Forelimb muscle (tissue), 1 donor: ENCODE results near the gene KCNQ1. TPM values are rescaled to one million over a fixed set of nuclear protein-coding genes. Genes with fewer than 3 reads are reported as not detected.

ENCODE experiments used
- DNase-seq: peaks from one replicate; pipeline ENCODE4 v3.0.0-alpha.2; 2013; ENCODE audit warnings: low read depth
- polyA plus RNA-seq: library from polyadenylated mRNA; unstranded; fragments of 120-200 nt; gene quantifications from one replicate; pipeline ENCODE4 v1.2.1, GENCODE V29; 2013; ENCODE audit not compliant: insufficient read length

Gene KCNQ1
- polyA plus RNA-seq, 1 donor, result 2.1 TPM

DNA sequence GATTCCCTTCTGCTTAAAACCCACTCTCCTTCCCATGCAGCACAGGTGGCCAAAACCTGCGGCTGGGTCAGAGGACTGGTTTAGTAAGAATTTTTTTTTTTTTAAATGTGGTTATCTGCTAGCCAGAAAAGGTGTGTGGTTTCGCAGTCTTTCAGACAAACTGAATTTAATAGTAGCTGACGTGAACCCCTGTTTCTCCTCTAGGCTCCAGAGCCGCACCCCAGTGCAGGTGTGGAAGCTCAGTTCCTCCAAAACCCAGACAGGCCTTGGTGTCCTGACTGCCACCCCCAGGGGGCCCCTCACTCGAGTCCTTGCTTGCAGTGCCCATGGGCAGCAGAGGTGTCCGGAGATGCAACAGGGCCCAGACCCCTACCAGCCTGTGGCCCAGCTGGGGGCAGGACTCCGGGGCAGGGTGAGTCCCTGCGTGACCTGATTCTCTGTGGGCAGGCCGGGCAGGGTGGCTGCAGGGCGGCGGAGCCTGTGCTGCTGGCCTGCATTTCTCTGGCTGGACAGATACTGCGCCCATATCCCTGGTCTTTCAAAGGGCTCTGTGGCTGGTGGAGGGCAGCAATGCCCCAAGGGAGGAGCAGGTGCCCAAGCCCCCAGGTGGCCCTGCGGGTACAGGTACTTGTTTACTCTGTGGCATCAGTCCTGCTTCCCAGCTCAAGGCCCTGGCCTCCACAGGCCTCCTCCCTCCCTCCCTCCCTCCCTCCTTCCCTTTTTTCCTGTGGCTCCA, 15.2 kb downstream of the KCNQ1 start:
- no peak for DNase-seq

DNA sequence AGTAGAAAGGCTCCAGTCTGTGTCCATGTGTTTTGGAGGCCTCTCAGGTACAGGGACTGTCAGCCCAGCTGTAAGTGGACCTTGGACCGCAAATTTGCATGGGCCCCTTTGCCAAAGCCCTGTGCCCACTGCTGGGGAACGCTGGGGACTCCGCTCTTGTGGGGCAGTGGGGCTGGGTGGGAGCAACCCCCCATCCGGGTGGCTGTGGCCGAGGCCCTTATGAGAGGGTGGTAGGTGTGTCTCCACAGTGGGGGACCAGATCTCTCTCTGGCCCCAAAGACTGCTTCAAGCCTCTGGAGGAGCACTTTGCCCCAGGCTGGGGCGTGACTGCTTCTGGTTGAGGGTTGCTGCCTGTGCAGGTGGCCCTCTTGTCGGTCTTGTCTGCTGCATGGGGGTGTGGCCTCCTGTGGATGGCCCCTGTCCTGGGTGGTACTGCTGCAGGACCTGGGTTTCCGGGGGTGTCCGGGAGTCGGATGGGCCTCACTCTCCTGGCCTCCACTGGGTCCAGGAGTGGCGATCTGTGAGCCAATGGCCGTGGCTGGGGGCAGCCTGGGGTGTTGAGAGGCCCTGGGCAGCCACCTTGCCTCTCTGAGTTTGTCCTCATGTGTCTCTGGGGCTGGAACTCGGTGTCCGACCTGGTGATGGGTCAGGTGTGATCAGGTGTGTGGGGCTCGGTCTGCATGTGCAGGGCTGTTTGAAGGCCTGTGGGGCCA, 15.9 kb downstream of the KCNQ1 start:
- DNase-seq, result no peak

GRCh38 chr11:2461253-2461955, 16.6 kb downstream of the KCNQ1 start:
- DNase-seq, result no peak

DNA sequence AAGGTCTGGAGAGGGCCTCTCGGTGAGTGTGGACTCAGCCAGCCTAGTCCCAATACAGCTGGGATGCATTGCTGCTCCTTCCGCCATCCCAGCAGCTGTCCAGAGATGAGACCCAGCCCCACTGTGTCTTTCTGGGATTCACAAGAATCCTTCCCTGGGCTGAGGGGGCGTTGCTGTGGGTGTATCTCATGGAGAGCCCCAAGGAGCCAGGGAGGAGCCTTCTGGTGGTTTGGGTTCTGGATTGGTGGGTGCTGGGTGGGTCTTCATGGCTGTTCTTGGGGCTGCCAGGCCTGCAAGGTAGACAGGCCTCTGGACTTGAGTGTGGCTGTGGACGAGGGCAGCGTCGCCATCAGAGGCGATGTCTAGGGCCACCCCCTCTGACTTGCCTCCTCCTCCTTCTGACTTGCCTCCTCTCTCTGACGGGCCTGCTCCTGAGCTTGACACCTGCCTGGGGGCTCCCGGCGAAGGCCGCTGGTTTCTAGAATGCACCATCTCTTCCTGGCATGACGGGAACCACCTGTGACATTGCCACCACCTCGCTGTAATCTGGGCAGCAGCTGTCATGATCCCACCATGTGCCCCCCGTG, 17.2 kb downstream of the KCNQ1 start:
- no peak for DNase-seq

GRCh38 chr11:2462543-2462985, 17.8 kb downstream of the KCNQ1 start:
- no peak for DNase-seq

GRCh38 chr11:2462986-2463765, 18.4 kb downstream of the KCNQ1 start:
- no peak for DNase-seq

- no peak for DNase-seq
Measured at GRCh38 chr11:2463766-2464277, 19.0 kb downstream of the KCNQ1 start.

DNA sequence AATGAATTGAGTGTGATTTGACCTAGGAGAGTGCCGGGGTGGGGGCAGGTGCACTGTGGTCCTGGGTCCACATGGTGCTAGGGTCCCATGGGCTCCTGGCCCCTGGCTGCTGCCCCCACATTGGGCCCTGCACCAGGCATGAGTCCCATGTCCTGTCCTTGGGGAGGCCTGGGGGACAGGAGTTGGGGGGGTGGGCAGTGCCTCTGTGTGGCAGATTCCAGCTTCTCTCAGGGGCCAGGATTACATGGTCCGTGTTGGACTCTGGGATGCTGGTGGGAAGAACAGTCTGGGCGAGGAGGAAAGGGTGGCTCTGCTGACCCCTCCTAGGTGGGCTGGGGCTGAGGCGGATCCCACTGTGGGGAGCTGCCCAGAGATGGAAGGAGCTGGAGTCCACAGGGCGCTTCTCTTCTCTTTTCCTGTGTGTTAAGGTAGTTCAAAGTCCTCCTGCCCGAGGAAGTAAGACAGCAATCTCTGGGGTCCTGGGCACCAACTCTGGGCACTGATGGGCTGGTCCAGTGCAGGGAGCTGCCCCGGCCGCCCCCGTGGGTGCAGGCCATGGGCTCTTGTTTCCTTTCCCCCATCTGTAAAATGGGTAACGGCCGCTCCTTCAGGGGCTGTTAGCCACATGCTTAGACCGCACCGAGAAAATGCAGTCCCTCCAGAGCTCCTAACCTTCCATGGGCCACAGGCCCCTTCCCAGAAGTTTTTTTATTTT, 19.8 kb downstream of the KCNQ1 start:
- DNase-seq, result no peak

DNA sequence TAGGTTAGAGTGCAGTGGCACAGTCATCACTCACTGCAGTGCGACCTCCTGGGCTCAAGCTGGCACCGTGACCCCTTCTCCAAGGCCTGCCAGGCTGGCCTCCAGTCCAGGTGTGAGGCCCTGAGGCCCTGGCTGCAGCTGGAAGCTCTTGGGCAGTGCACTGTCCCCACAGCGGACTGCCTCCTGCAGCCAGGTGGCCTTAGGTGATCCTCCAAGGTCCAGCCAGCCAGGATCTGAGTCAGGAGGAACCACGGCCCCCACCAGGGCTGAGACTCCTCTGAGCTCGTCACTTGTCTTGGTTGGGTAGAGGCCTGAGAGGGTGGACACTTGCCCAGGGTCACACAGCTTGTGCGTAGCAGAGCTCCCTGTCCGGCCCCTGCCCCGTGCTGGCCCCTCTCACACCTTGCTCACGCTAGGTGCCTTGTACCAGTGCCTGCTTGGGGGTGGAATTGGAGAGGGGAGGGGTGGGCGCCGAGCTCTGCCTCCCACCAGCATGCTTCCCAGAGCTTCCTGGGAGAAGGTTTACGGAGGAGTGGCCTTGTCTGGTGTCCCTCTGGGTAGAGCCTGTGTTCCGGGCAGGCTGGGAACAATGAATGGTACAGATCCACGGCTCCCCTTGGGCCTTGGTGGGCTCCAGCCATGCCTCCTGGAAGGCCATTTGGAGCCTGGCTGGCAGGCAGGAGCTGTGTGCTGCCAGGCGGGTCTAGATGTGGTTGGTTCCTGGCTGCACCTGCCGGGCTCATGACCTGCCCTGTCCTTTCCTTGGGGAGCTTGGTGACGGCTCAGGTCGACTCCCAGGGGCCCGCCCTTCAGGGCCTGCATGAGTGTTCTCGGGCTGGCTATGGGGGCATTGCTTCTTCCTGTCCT, 20.6 kb downstream of the KCNQ1 start:
- DNase-seq, result no peak

DNA sequence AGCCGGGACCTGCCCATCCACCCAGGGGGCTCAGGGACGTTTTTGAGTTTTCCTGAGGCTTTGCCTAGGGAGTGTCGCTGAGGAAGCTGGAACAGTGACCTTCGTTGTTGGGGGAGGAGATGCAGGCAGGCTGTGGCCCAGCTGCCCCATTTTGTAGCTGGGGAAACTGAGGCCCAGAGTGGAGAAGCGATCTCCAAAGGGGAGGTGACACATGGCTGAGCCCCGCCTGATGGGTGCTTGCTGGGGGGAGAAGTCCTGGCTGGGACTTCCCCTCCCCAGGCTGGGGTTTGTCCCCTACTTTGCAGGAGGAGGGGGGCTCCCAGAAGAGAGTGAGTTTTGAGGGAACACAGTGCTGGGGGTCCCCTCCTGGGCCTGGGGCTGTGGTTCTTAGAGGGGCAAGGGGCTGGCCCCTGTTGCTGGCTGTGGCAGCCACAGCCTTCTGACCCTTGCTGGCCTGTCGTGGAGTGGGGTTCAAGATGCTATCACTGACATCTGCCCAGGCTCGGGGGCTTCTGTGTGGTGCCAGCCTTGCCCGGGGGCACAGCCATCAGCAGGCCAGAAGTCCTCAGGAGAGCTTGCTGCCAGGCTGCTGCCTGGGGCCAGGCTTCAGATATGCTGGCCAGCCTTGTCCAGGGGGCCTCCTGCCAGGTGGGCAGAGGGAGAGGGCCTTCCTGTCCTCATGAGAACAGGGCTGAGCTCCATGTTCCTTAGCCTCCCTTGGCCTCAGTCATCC, 21.4 kb downstream of the KCNQ1 start:
- no peak for DNase-seq

- DNase-seq, result no peak
Measured at GRCh38 chr11:2466869-2467694, 22.3 kb downstream of the KCNQ1 start.

GRCh38 chr11:2467695-2468055, 22.9 kb downstream of the KCNQ1 start:
- DNase-seq, result no peak

GRCh38 chr11:2468363-2469235, 23.8 kb downstream of the KCNQ1 start:
- no peak for DNase-seq

DNA sequence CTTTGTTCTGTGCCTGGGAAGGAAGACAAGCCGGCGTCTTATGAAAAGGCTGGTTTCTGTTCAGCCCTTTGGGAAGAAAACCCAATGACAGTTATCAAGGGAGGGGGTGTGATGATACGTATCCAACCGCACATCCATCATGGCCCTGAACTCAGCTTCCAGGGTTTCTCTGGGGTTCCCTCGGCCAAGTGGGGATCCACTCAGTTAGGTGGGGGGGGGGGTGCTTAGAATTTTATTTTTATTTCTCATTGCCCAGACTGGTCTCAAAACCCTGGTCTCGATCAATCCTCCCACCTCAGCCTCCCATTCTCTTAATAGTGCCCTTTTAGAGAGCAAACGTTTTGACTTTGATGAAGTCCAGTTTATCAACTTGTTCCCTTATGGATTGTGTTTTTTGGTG, 25.7 kb downstream of the KCNQ1 start:
- DNase-seq, result no peak

- no peak for DNase-seq
Measured at GRCh38 chr11:2471048-2471803, 26.4 kb downstream of the KCNQ1 start.

GRCh38 chr11:2471804-2472096, 26.9 kb downstream of the KCNQ1 start:
- no peak for DNase-seq
